HepG2 (cell line): ENCODE results near the gene OR52I1. TPM values are rescaled to one million over a fixed set of nuclear protein-coding genes. Genes with fewer than 3 reads are reported as not detected.

Experiments used
- ATAC-seq: fragments of 200-7000 bp; cut with Tn5 transposase; 3 replicates; pipeline ENCODE4 v1.9.1; 2020; ENCODE audit warnings: mild to moderate bottlenecking, moderate library complexity
- BruUV-seq: library from RNA; stranded (reverse); fragments of 400-500 nt; replicated peaks from 2 replicates; lab custom pipeline; 2021; lab: Mats Ljungman, UMichigan
- CTCF ChIA-PET: fragments of 300-600 bp; formaldehyde crosslinking; extraction: SDS; loops from one replicate; lab custom pipeline; 2021; ENCODE audit warnings: low total read pairs, inconsistent platforms, low intra/inter-chr PET ratio; lab: Yijun Ruan, JAX
- POLR2A ChIA-PET: fragments of 350-600 bp; sonication (Branson Sonifier 250); formaldehyde crosslinking; loops from one replicate; lab custom pipeline; 2020; ENCODE audit warnings: antibody characterized with exemption, inconsistent platforms; lab: Yijun Ruan, JAX
- DNase-seq: peaks from one replicate; pipeline ENCODE4 v3.0.0-alpha.2; 2015; ENCODE audit warnings: low spot score
- FAIRE-seq: peaks from 3 replicates; lab custom pipeline; 2011; peaks lifted over from hg19 to GRCh38; lab: Jason Lieb, UNC
- H2AFZ ChIP-seq: one replicate; pipeline ENCODE4 v1.6.1; 2011; ENCODE audit warnings: low read length, inconsistent platforms
- H3K27ac ChIP-seq: fragments of 300-600 bp; 3 replicates; pipeline ENCODE4 v1.8.0; 2011; ENCODE audit warnings: mixed run types, mild to moderate bottlenecking, mixed read lengths, low read length, inconsistent platforms; ENCODE audit not compliant: insufficient read depth; ENCODE audit errors: extremely low read length
- H3K27me3 ChIP-seq, 2 experiments: fragments of 200-600 bp in 1 of 2; 2 replicates in 1 of 2; 3 replicates in 1 of 2; pipeline versions ENCODE4 v1.6.0 to v1.8.0; 2011; ENCODE audit warnings: low read length in 2 of 2, mild to moderate bottlenecking in 2 of 2, moderate library complexity in 2 of 2, inconsistent platforms in 1 of 2; ENCODE audit not compliant: insufficient read depth in 2 of 2, control insufficient read depth in 1 of 2
- H3K36me3 ChIP-seq, 2 experiments: fragments of 200-600 bp in 1 of 2; replicated peaks in 1 of 2; 2 replicates in 1 of 2; 3 replicates in 1 of 2; pipeline versions ENCODE4 v1.5.1 to v1.8.0; 2011; ENCODE audit warnings: low read length in 2 of 2, inconsistent platforms in 1 of 2; ENCODE audit not compliant: insufficient read depth in 2 of 2, control insufficient read depth in 1 of 2
- H3K4me1 ChIP-seq: 2 replicates; pipeline ENCODE4 v1.5.1; 2012; ENCODE audit warnings: low read length, inconsistent platforms; ENCODE audit not compliant: insufficient read depth
- H3K4me2 ChIP-seq: 2 replicates; pipeline ENCODE4 v1.6.0; 2011; ENCODE audit warnings: low read depth, low read length, inconsistent platforms
- H3K4me3 ChIP-seq, 3 experiments: fragments of 200-600 bp in 1 of 3; sonication (generic), shearing (Covaris generic) in 1 of 3; replicated peaks in 1 of 3; 2 replicates each; pipeline ENCODE4 v1.5.1; 2011 to 2016; ENCODE audit warnings: low read length in 3 of 3, inconsistent platforms in 2 of 3, low read depth in 2 of 3, mild to moderate bottlenecking in 2 of 3, control low read depth in 1 of 3, mixed read lengths in 1 of 3; ENCODE audit not compliant: insufficient read depth in 1 of 3
- H3K79me2 ChIP-seq: one replicate; pipeline ENCODE4 v1.6.1; 2011; ENCODE audit warnings: low read length, inconsistent platforms; ENCODE audit not compliant: insufficient read depth
- H3K9ac ChIP-seq: 2 replicates; pipeline ENCODE4 v1.6.0; 2011; ENCODE audit warnings: mild to moderate bottlenecking, low read depth, low read length, inconsistent platforms; ENCODE audit not compliant: insufficient read depth
- H3K9me3 ChIP-seq: 2 replicates; pipeline ENCODE4 v1.5.1; 2012; ENCODE audit warnings: mild to moderate bottlenecking, low read length
- H4K20me1 ChIP-seq: 2 replicates; pipeline ENCODE4 v1.6.0; 2011; ENCODE audit warnings: inconsistent platforms, mild to moderate bottlenecking, low read length, moderate library complexity; ENCODE audit not compliant: insufficient read depth
- HMGXB4 ChIP-seq, 2 experiments: sonication (generic) in 1 of 2; formaldehyde crosslinking in 1 of 2; IDR thresholded peaks; 2 replicates each; pipeline versions ENCODE4 v1.4.0 to v1.6.1; 2018 to 2020; ENCODE audit warnings: missing genetic modification reagents in 2 of 2, borderline replicate concordance in 1 of 2, low read depth in 1 of 2, mild to moderate bottlenecking in 1 of 2, missing biosample characterization in 1 of 2
- IRX3 ChIP-seq: sonication (generic); formaldehyde crosslinking; IDR thresholded peaks from 2 replicates; pipeline ENCODE4 v1.8.1; 2023; ENCODE audit warnings: mild to moderate bottlenecking, low read depth, missing genetic modification reagents, borderline replicate concordance
- KLF9 ChIP-seq: IDR thresholded peaks from 2 replicates; pipeline ENCODE4 v1.6.1; 2016; ENCODE audit warnings: low read depth
- MAF1 ChIP-seq: sonication (generic); formaldehyde crosslinking; IDR thresholded peaks from 2 replicates; pipeline ENCODE4 v1.5.0; 2020; ENCODE audit warnings: missing genetic modification reagents, borderline replicate concordance
- PRPF4 ChIP-seq: fragments of 200-400 bp; formaldehyde crosslinking; IDR thresholded peaks from 2 replicates; pipeline ENCODE4 v1.6.1; 2016; ENCODE audit warnings: low read length, low read depth; ENCODE audit not compliant: poor library complexity, severe bottlenecking
- SMAD9 ChIP-seq: sonication (generic); formaldehyde crosslinking; IDR thresholded peaks from 2 replicates; pipeline ENCODE4 v1.5.1; 2020; ENCODE audit warnings: mild to moderate bottlenecking, missing genetic modification reagents
- USF2 ChIP-seq, 2 experiments: sonication (generic) in 1 of 2; formaldehyde crosslinking in 1 of 2; IDR thresholded peaks; 2 replicates each; pipeline versions ENCODE4 v1.5.1 to v1.6.1; 2011 to 2020; ENCODE audit warnings: borderline replicate concordance in 1 of 2, low read depth in 1 of 2, low read length in 1 of 2, mild to moderate bottlenecking in 1 of 2, missing genetic modification reagents in 1 of 2, moderate library complexity in 1 of 2
- ZBTB7B ChIP-seq: sonication (generic); formaldehyde crosslinking; IDR thresholded peaks from 2 replicates; pipeline ENCODE4 v1.4.0; 2020; ENCODE audit warnings: missing genetic modification reagents
- ZNF3 ChIP-seq: IDR thresholded peaks from 2 replicates; pipeline ENCODE4 v1.7.0; 2017; ENCODE audit warnings: inconsistent platforms
- ZNF850 ChIP-seq: sonication (generic); formaldehyde crosslinking; conservative IDR thresholded peaks from 2 replicates; pipeline ENCODE4 v1.9.0; 2021; ENCODE audit warnings: mild to moderate bottlenecking, missing genetic modification reagents
- WGBS: methylation state at CpG from one replicate; pipeline ENCODE4 v1.1.6; 2017; ENCODE audit warnings: low lambda C conversion rate; 5-methylcytosine and 5-hydroxymethylcytosine counted together
- in situ Hi-C: cut with HindIII; loops from 2 replicates; pipeline ENCODE4 v1.10.0; 2017; ENCODE audit warnings: low pct_unique_long_range_greater_than_20kb; ENCODE audit not compliant: extremely low pct_ligation_motif_present
- intact Hi-C: fragments of 100-400 bp; cut with micrococcal nuclease; formaldehyde crosslinking; loops from one replicate; pipeline ENCODE4 v1.10.0; 2022; ENCODE audit not compliant: unreplicated experiment
- polyA plus RNA-seq, 8 experiments: library from polyadenylated mRNA; depleted of rRNA in 3 of 8; stranded (reverse) in 7 of 8; unstranded in 1 of 8; fragments of >200 nt; fragmentation: Illumina TruSeq in 4 of 8; extraction: Trizol in 4 of 8; gene quantifications; 2 replicates each; pipeline versions ENCODE4 v1.2.1 to v1.2.3, GENCODE V29; 2011 to 2016; ENCODE audit warnings: low read depth in 4 of 8, missing spikeins in 1 of 8, mixed read lengths in 1 of 8; ENCODE audit not compliant: insufficient read depth in 1 of 8
- total RNA-seq, 5 experiments: library from RNA; depleted of rRNA; stranded (reverse); fragments of >200 nt; fragmentation: Illumina TruSeq; extraction: Trizol; gene quantifications; 2 replicates each; pipeline ENCODE4 v1.2.3, GENCODE V29; 2016; ENCODE audit warnings: low read depth in 1 of 5

Gene OR52I1
- total and polyA plus RNA-seq, 2 of the 13 experiments (the other 11 are each of a cell fraction or from before 2014, with no cell fraction given) = not detected

GRCh38 chr11:4643076-4643475 is 49.2 kb downstream of the OR52I1 start:
- Histone ChIP-seq H3K9me3 (no peaks in the 10 kb centered on the region), H3K4me2 (no peak overlapping the region), H4K20me1 (no peaks in the 10 kb centered on the region), H3K9ac (no peak overlapping the region), H3K36me3 (no peaks in the 10 kb centered on the region), H3K27ac (no peak overlapping the region), H2AFZ (no peak overlapping the region), H3K4me1 (no peaks in the 10 kb centered on the region), H3K79me2 (no peaks in the 10 kb centered on the region), H3K4me3 (no peak overlapping the region), H3K27me3 (peaks cover 0 to 37% of the 10 kb centered on the region in 2 experiments; a peak in 4 of 5 replicates)
- ChIA-PET CTCF (no interaction called here), POLR2A (no interaction called here)
- no peak for DNase-seq
- WGBS = under 1% methylated on average over 5 of the region's 5 CpGs
- TF ChIP-seq ZNF850 (CRISPR knock-in tag) (no peak), ZNF3 (no peak), MAF1 (CRISPR knock-in tag) (no peak), ZBTB7B (no peak), HMGXB4 (CRISPR knock-in tag; IDR thresholded peaks at IDR 0.05; ENCODE audit: borderline replicate concordance in 1 of 2, low read depth in 1 of 2) (no peak)
- no peak for ATAC-seq
- FAIRE-seq = no peak
- intact Hi-C loops (no loop called here), in situ Hi-C loops (no loop called here)
- no TSS peak for BruUV-seq

- H3K79me2 ChIP-seq = no peaks in the 10 kb centered on the region
- peaks cover 0 to 37% of the 10 kb centered on the region in 2 experiments; a peak in 3 of 5 replicates for H3K27me3 ChIP-seq
- no peaks in the 10 kb centered on the region for H3K36me3 ChIP-seq
- H3K9me3 ChIP-seq = no peaks in the 10 kb centered on the region
- ATAC-seq = no peak
- BruUV-seq = no TSS peak
- in situ Hi-C loops (no loop called here), intact Hi-C loops (no loop called here)
- H3K4me1 ChIP-seq = no peaks in the 10 kb centered on the region
- H4K20me1 ChIP-seq = no peaks in the 10 kb centered on the region
- H3K9ac ChIP-seq = no peak within 1 kb of the TSS
- 7% methylated on average over 2 of the region's 3 CpGs for WGBS
- H2AFZ ChIP-seq = no peak within 1 kb of the TSS
- no peak within 1 kb of the TSS for H3K4me3 ChIP-seq
- no peak within 1 kb of the TSS for H3K4me2 ChIP-seq
- CTCF ChIA-PET = no interaction called here
- FAIRE-seq = no peak
- POLR2A ChIA-PET = no interaction called here
- H3K27ac ChIP-seq = no peak within 1 kb of the TSS
- no peak for DNase-seq
- TF ChIP-seq USF2 (IDR thresholded peaks at IDR 0.05; ENCODE audit: low read depth, low read length) (no peak), USF2 (CRISPR knock-in tag; IDR thresholded peaks at IDR 0.05; ENCODE audit: borderline replicate concordance) (no peak), SMAD9 (no peak), KLF9 (CRISPR knock-in tag) (no peak), IRX3 (CRISPR knock-in tag) (no peak), PRPF4 (no peak)
These were observed 49.8 kb downstream of the OR52I1 start, which contains the start of gene OR51E1 for GRCh38 chr11:4643682-4644081. Gene OR51E1, plus strand, starts transcription at chr11:4643982. Its CDS starts 8,545 bp downstream, at chr11:4652527.
